ENCODE data around the gene PSME3IP1.

Gene PSME3IP1

DNA sequence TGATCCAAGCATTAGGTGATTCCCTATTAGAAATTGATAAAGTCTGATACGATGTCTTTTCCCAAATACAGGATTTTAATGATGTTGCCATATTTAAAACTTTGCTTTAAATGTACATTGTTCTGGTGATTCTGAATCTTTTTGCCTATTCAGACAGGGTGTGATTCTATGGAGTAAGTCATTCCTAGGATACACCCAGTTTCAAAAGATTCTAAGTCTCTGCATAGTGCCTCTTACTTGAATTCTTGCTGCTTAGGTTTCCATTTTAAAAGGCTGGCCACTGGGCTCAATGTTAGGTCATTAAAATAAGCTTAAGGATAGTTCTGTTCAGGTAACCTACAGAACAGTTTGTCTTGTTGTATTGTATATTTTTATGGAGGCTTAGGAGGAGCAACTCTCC is 37.2 kb upstream of the PSME3IP1 start:
- intact Hi-C loops (cut with DNase I; ENCODE audit: low total_unique reads) = no loop called here
- Histone ChIP-seq H3K27ac (no peak overlapping the region), H3K4me3 (no peak overlapping the region), H3K9me3 (no peaks in the 10 kb centered on the region), H3K36me3 (peaks cover 64 to 94% (median 91%) of the 10 kb centered on the region in 3 donors), H3K4me1 (no peaks in the 10 kb centered on the region), H3K27me3 (no peaks in the 10 kb centered on the region)
- DNase-seq = no peak
- TF ChIP-seq, protein P1, sequence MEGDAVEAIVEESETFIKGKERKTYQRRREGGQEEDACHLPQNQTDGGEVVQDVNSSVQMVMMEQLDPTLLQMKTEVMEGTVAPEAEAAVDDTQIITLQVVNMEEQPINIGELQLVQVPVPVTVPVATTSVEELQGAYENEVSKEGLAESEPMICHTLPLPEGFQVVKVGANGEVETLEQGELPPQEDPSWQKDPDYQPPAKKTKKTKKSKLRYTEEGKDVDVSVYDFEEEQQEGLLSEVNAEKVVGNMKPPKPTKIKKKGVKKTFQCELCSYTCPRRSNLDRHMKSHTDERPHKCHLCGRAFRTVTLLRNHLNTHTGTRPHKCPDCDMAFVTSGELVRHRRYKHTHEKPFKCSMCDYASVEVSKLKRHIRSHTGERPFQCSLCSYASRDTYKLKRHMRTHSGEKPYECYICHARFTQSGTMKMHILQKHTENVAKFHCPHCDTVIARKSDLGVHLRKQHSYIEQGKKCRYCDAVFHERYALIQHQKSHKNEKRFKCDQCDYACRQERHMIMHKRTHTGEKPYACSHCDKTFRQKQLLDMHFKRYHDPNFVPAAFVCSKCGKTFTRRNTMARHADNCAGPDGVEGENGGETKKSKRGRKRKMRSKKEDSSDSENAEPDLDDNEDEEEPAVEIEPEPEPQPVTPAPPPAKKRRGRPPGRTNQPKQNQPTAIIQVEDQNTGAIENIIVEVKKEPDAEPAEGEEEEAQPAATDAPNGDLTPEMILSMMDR (IDR thresholded peaks at IDR 0.05) = no peak

DNA sequence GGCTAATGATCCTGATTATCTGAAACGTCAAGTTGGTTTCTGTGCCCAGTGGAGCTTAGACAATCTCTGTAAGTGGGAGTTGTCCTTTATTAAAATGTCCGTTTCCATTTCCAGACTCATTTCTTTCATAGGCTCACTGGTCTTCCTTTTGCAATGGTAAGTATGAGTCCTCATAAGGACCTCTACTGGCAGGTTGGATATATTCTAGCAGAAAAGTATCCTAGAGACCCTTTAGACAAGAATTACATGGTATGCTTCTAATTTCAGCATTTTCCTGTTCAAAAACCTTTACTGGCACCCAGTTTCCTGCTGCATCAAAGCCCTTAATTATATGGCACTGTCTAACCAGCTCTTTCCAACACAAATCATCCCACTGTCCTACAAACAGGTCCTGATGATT is 31.1 kb upstream of the PSME3IP1 start:
- intact Hi-C loops (cut with DNase I; ENCODE audit: low total_unique reads) = no loop called here
- H3K27ac ChIP-seq = no peak overlapping the region
- H3K4me1 ChIP-seq = no peaks in the 10 kb centered on the region
- no peaks in the 10 kb centered on the region for H3K27me3 ChIP-seq
- no peak overlapping the region for H3K4me3 ChIP-seq
- DNase-seq = no peak
- TF ChIP-seq, protein P1 (IDR thresholded peaks at IDR 0.05) = no peak
- H3K9me3 ChIP-seq = peaks cover 0 to 9% (median 0%) of the 10 kb centered on the region in 3 donors
- peaks cover 79 to 93% (median 93%) of the 10 kb centered on the region in 3 donors for H3K36me3 ChIP-seq

DNA sequence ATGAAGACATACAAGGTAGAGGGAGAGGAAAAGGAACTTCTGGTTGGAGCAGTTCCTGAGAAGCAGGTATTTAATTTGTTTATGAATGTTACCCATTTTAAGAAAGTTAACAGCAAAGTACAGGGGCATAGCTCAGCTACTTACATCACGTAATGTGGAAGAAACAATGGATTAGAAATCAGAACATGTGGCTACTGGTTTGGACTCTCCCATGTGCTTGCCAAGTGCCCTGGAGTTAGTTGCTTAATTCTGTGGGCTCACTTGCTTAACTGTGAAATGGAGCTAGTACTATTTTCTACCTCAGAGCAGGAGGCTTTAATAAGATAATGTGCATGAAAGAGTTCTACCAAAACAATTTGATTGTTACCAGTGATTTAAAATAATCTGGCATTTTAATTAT is 27.6 kb upstream of the PSME3IP1 start:
- peaks cover 86 to 95% (median 90%) of the 10 kb centered on the region in 3 donors for H3K36me3 ChIP-seq

DNA sequence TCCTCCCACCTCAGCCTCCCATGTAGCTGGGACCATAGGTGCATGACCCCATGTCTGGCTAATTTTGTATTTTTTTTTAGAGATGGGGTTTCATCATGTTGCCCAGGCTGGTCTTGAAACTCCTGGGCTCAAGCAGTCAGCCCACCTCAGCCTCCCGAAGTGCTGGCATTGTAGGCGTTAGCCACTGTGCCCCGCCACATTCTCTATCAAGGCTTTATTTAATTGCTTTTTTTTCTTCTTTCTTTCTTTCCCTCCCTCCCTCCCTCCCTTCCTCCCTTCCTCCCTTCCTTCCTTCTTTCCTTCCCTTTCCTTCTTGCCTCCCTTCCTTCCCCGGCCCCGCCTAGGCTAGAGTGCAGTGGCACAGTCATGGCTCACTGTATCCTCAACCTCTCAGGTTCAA is 23.9 kb upstream of the PSME3IP1 start:
- H3K27ac ChIP-seq = no peak overlapping the region
- no peak for DNase-seq
- H3K27me3 ChIP-seq = no peaks in the 10 kb centered on the region
- no peak overlapping the region for H3K4me3 ChIP-seq
- TF ChIP-seq, protein P1 (IDR thresholded peaks at IDR 0.05) = no peak
- H3K36me3 ChIP-seq = peaks cover 73 to 93% (median 89%) of the 10 kb centered on the region in 3 donors
- no peaks in the 10 kb centered on the region for H3K4me1 ChIP-seq
- no peaks in the 10 kb centered on the region for H3K9me3 ChIP-seq
- intact Hi-C loops (cut with DNase I; ENCODE audit: low total_unique reads) = no loop called here

More for the DNA sequence above, 27.6 kb upstream of the PSME3IP1 start:
- Histone ChIP-seq H3K4me3 (no peak overlapping the region), H3K4me1 (no peaks in the 10 kb centered on the region), H3K9me3 (peaks cover 0 to 9% (median 0%) of the 10 kb centered on the region in 3 donors), H3K27ac (no peak overlapping the region), H3K27me3 (no peaks in the 10 kb centered on the region)
- DNase-seq = no peak
- TF ChIP-seq, protein P1 (IDR thresholded peaks at IDR 0.05) = no peak
- intact Hi-C loops (cut with DNase I; ENCODE audit: low total_unique reads) = no loop called here

DNA sequence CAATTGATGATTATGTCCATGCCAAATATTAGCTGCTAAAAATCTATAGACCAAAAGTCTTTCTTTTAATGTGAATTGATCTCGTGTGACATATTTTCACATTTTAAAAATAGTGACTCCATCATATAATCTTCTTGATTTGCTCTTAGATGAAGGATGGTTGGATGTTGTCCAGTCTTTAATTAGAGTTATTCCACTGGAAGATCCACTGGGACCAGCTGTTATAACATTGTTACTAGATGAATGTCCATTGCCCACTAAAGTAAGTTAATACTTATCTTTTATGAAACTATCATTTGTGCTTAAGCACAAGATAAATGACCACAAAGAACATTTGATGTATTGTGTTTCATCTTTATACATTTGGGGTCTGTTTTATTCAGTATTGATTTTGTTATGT is 23.1 kb upstream of the PSME3IP1 start:
- TF ChIP-seq, protein P1 (IDR thresholded peaks at IDR 0.05) = no peak
- H3K4me1 ChIP-seq = no peaks in the 10 kb centered on the region
- H3K27ac ChIP-seq = no peak overlapping the region
- no peaks in the 10 kb centered on the region for H3K9me3 ChIP-seq
- intact Hi-C loops (cut with DNase I; ENCODE audit: low total_unique reads) = no loop called here
- DNase-seq = no peak
- no peaks in the 10 kb centered on the region for H3K27me3 ChIP-seq
- peaks cover 68 to 88% (median 84%) of the 10 kb centered on the region in 3 donors for H3K36me3 ChIP-seq
- no peak overlapping the region for H3K4me3 ChIP-seq

DNA sequence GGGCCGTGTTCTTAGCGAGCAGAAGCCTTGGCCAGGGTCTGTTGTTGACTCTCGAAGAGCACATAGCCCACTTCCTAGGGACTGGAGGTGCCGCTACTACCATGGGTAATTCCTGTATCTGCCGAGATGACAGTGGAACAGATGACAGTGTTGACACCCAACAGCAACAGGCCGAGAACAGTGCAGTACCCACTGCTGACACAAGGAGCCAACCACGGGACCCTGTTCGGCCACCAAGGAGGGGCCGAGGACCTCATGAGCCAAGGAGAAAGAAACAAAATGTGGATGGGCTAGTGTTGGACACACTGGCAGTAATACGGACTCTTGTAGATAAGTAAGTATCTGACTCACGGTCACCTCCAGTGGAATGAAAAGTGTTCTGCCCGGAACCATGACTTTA is 18.8 kb upstream of the PSME3IP1 start:
- Histone ChIP-seq H3K27me3 (no peaks in the 10 kb centered on the region), H3K4me1 (no peaks in the 10 kb centered on the region), H3K4me3 (no peak overlapping the region), H3K27ac (no peak overlapping the region), H3K9me3 (no peaks in the 10 kb centered on the region), H3K36me3 (peaks cover 35 to 49% (median 47%) of the 10 kb centered on the region in 3 donors)
- intact Hi-C loops (cut with DNase I; ENCODE audit: low total_unique reads) = no loop called here
- DNase-seq = no peak
- TF ChIP-seq, protein P1 (IDR thresholded peaks at IDR 0.05) = no peak

Data from tibial artery (tissue), 4 donors.